K562 (cell line): ENCODE data around the gene TCF19. TPM values are rescaled to one million over a fixed set of nuclear protein-coding genes. Genes with fewer than 3 reads are reported as not detected.

ENCODE experiments used
- ATAC-seq: fragments of 200-7000 bp; cut with Tn5 transposase; 3 replicates; pipeline ENCODE4 v1.9.1; 2020; ENCODE audit warnings: moderate library complexity
- BruUV-seq: library from RNA; stranded (reverse); fragments of 400-500 nt; replicated peaks from 2 replicates; lab custom pipeline; 2021; lab: Mats Ljungman, UMichigan
- CTCF ChIA-PET: fragments of 300-600 bp; formaldehyde crosslinking; extraction: SDS; loops from one replicate; lab custom pipeline; 2021; ENCODE audit warnings: low intra/inter-chr PET ratio; lab: Yijun Ruan, JAX
- POLR2A ChIA-PET: fragments of 300-600, 350-650 bp; sonication (Branson Sonifier 250); formaldehyde crosslinking; extraction: SDS; loops from one replicate; lab custom pipeline; 2021; ENCODE audit warnings: antibody characterized with exemption, inconsistent platforms; lab: Yijun Ruan, JAX
- DNase-seq, 4 experiments: peaks; one replicate each; pipeline versions ENCODE4 v3.0.0 to v3.0.0-alpha.2; 2011 to 2018; ENCODE audit warnings: low spot score in 3 of 4, mixed read lengths in 3 of 4; ENCODE audit errors: extremely low read depth in 1 of 4
- FAIRE-seq: peaks from 2 replicates; lab custom pipeline; 2011; peaks lifted over from hg19 to GRCh38; lab: Jason Lieb, UNC
- H2AFZ ChIP-seq: 2 replicates; pipeline ENCODE4 v1.6.0; 2011; ENCODE audit warnings: low read depth, low read length, control low read depth, inconsistent platforms
- H3K27ac ChIP-seq: fragments of 200-600 bp; 3 replicates; pipeline ENCODE4 v1.8.0; 2011; ENCODE audit warnings: low read depth, mild to moderate bottlenecking, control low read depth, inconsistent platforms, low read length, moderate library complexity, mixed read lengths; ENCODE audit errors: extremely low read depth
- H3K27me3 ChIP-seq, 2 experiments: fragments of 300-600 bp in 1 of 2; 2 replicates in 1 of 2; 3 replicates in 1 of 2; pipeline versions ENCODE4 v1.6.0 to v1.8.0; 2011; ENCODE audit warnings: inconsistent platforms in 2 of 2, low read length in 2 of 2, mild to moderate bottlenecking in 1 of 2, mixed read lengths in 1 of 2, moderate library complexity in 1 of 2; ENCODE audit not compliant: control insufficient read depth in 2 of 2, insufficient read depth in 2 of 2
- H3K36me3 ChIP-seq: fragments of 300-600 bp; 3 replicates; pipeline ENCODE4 v1.8.0; 2011; ENCODE audit warnings: mild to moderate bottlenecking, low read length, inconsistent platforms; ENCODE audit not compliant: control insufficient read depth, insufficient read depth
- H3K4me1 ChIP-seq, 2 experiments: fragments of 200-600 bp in 1 of 2; replicated peaks in 1 of 2; 2 replicates in 1 of 2; 3 replicates in 1 of 2; pipeline versions ENCODE4 v1.5.1 to v1.8.0; 2011; ENCODE audit warnings: inconsistent platforms in 2 of 2, low read length in 2 of 2, mild to moderate bottlenecking in 1 of 2, mixed read lengths in 1 of 2, moderate library complexity in 1 of 2; ENCODE audit not compliant: control insufficient read depth in 2 of 2, insufficient read depth in 2 of 2
- H3K4me2 ChIP-seq: 2 replicates; pipeline ENCODE4 v1.6.1; 2011; ENCODE audit warnings: low read length, control low read depth, inconsistent platforms, mixed read lengths; ENCODE audit not compliant: insufficient read depth
- H3K4me3 ChIP-seq: fragments of 200-600 bp; sonication (generic), shearing (Covaris generic); 2 replicates; pipeline ENCODE4 v1.5.1; 2016; ENCODE audit warnings: control low read depth, inconsistent platforms
- H3K79me2 ChIP-seq: fragments of 200-600 bp; 3 replicates; pipeline ENCODE4 v1.8.0; 2011; ENCODE audit warnings: low read length, inconsistent platforms; ENCODE audit not compliant: control insufficient read depth, insufficient read depth
- H3K9ac ChIP-seq, 2 experiments: 2 replicates each; pipeline versions ENCODE4 v1.6.0 to v1.6.1; 2011; ENCODE audit warnings: low read depth in 2 of 2, low read length in 2 of 2, control low read depth in 1 of 2, inconsistent platforms in 1 of 2, mild to moderate bottlenecking in 1 of 2, mixed read lengths in 1 of 2; ENCODE audit not compliant: insufficient read depth in 1 of 2
- H3K9me1 ChIP-seq: one replicate; pipeline ENCODE4 v1.6.0; 2011; ENCODE audit warnings: inconsistent platforms, mild to moderate bottlenecking, low read length, moderate library complexity; ENCODE audit not compliant: control insufficient read depth, insufficient read depth
- H3K9me3 ChIP-seq: replicated peaks from 2 replicates; pipeline ENCODE4 v1.5.1; 2011; ENCODE audit warnings: low read depth, low read length, inconsistent platforms; ENCODE audit not compliant: control insufficient read depth, insufficient read depth
- H4K20me1 ChIP-seq: replicated peaks from 2 replicates; pipeline ENCODE4 v1.6.1; 2011; ENCODE audit warnings: low read length, inconsistent platforms, mixed read lengths; ENCODE audit not compliant: control insufficient read depth, insufficient read depth
- ATF3 ChIP-seq, 2 experiments: fragments of 450-650 bp in 1 of 2; sonication (generic) in 1 of 2; formaldehyde crosslinking in 1 of 2; IDR thresholded peaks in 1 of 2; conservative IDR thresholded peaks in 1 of 2; 2 replicates each; pipeline versions ENCODE4 v1.6.1 to v1.8.1; 2016 to 2023; ENCODE audit warnings: mild to moderate bottlenecking in 2 of 2, moderate library complexity in 2 of 2, inconsistent platforms in 1 of 2, missing genetic modification reagents in 1 of 2
- FOSL1 ChIP-seq: fragments of 200-800 bp; sonication (Bioruptor generic); conservative IDR thresholded peaks from 2 replicates; pipeline ENCODE4 v1.6.1; 2016; ENCODE audit warnings: missing genetic modification characterization, missing compliant biosample characterization
- L3MBTL2 ChIP-seq: fragments of 450-650 bp; IDR thresholded peaks from 2 replicates; pipeline ENCODE4 v1.6.1; 2016; ENCODE audit warnings: mild to moderate bottlenecking, moderate library complexity
- MLX ChIP-seq, 2 experiments: fragments of 450-650 bp in 1 of 2; sonication (generic) in 1 of 2; formaldehyde crosslinking; conservative IDR thresholded peaks; 2 replicates each; pipeline versions ENCODE4 v1.4.0 to v1.8.1; 2020 to 2022; ENCODE audit warnings: mild to moderate bottlenecking in 1 of 2, missing genetic modification reagents in 1 of 2
- ZNF282 ChIP-seq: sonication (generic); formaldehyde crosslinking; IDR thresholded peaks from 2 replicates; pipeline ENCODE4 v1.8.1; 2023; ENCODE audit warnings: missing genetic modification reagents
- WGBS: fragments of 100-300 bp; shearing (Covaris generic); methylation state at CpG from one replicate; pipeline ENCODE4 v1.1.6; 2016; ENCODE audit warnings: low coverage, mixed read lengths; ENCODE audit not compliant: insufficient coverage; ENCODE audit errors: missing lambda C conversion rate; 5-methylcytosine and 5-hydroxymethylcytosine counted together
- in situ Hi-C: fragments of 300-500 bp; cut with MboI; formaldehyde crosslinking; loops from 4 replicates; pipeline ENCODE4 v1.15.0; 2018; ENCODE audit warnings: inconsistent platforms, mixed read lengths
- intact Hi-C: fragments of 100-400 bp; cut with micrococcal nuclease; formaldehyde crosslinking; loops from 2 replicates; pipeline ENCODE4 v1.14.2; 2022
- polyA plus RNA-seq, 8 experiments: library from polyadenylated mRNA; depleted of rRNA in 4 of 8; stranded (reverse) in 5 of 8; unstranded in 3 of 8; fragments of >200 nt; fragmentation: Nextera tagmentation in 2 of 8; fragmentation: Illumina TruSeq in 1 of 8; extraction: Ambion mirVana in 2 of 8; extraction: Trizol in 1 of 8; gene quantifications; 2 replicates each; pipeline versions ENCODE4 v1.2.1 to v1.2.3, GENCODE V29; 2011 to 2014; ENCODE audit warnings: inconsistent platforms in 1 of 8, missing spikeins in 1 of 8
- total RNA-seq, 7 experiments: library from RNA; depleted of rRNA in 6 of 7; stranded (reverse); fragments of >200 nt in 6 of 7; fragmentation: Illumina TruSeq in 2 of 7; extraction: Trizol in 2 of 7; gene quantifications; 2 replicates each; pipeline versions ENCODE4 v1.2.1 to v1.2.3, GENCODE V29; 2011 to 2021; ENCODE audit warnings: low replicate concordance in 1 of 7

Gene TCF19
- total and polyA plus RNA-seq, 9 of the 15 experiments (the other 6 are each of a cell fraction or from before 2014, with no cell fraction given) = 4.2 to 42.5 (median 25.7) TPM

- 0 out of 2 replicates have a peak within 1 kb of the TSS, but pooled peaks have one; percentile 6 for H2AFZ ChIP-seq
- no peak within 1 kb of the TSS; the same call in 1 of the 2 replicates for H3K4me2 ChIP-seq
- H4K20me1 ChIP-seq = no peaks in the 10 kb centered on the region; the same call in 1 of the 2 replicates
- H3K79me2 ChIP-seq = no peaks in the 10 kb centered on the region
- intact Hi-C loops = no loop called here
- H3K36me3 ChIP-seq = no peaks in the 10 kb centered on the region
- no peak for ATAC-seq
- no peaks in the 10 kb centered on the region for H3K9me3 ChIP-seq
- no peak for FAIRE-seq
- no peak within 1 kb of the TSS for H3K4me3 ChIP-seq
- no TSS peak for BruUV-seq
- no peak within 1 kb of the TSS for H3K27ac ChIP-seq
- in situ Hi-C loops = no loop called here
- H3K9me1 ChIP-seq = no peaks in the 10 kb centered on the region
- no peak for TF ChIP-seq MLX (CRISPR knock-in tag; conservative IDR thresholded peaks at IDR 0.05)
- TF ChIP-seq FOSL1 = 0 out of 2 replicates have a peak, but pooled peaks have one; percentile 42
- no peak for TF ChIP-seq L3MBTL2
- no peak for TF ChIP-seq ZNF282 (CRISPR knock-in tag)
- TF ChIP-seq ATF3 (IDR thresholded peaks at IDR 0.05) = 0 out of 2 replicates have a peak, but pooled peaks have one; percentile 24
- TF ChIP-seq ATF3 (CRISPR knock-in tag; conservative IDR thresholded peaks at IDR 0.05) = no peak
- H3K9ac ChIP-seq = peak within 1 kb of the TSS in 1 of 2 experiments; percentile 37; a peak in 1 of 4 replicates
- no peaks in the 10 kb centered on the region; a peak in 2 of 5 replicates for H3K4me1 ChIP-seq
- 3% methylated on average over 3 of the region's 3 CpGs for WGBS
- ChIA-PET CTCF (interaction anchor here (0.7 kb wide), 1 partner anchor 96 kb away, joined by 3 read pairs; no protein-coding TSS in a partner anchor), POLR2A (interaction anchor here (1.2 to 1.8 kb wide), 2 partner anchors 10 to 21 kb away, joined by 4 to 5 read pairs; no protein-coding TSS in a partner anchor)
- peaks cover 65 to 88% of the 10 kb centered on the region in 2 experiments for H3K27me3 ChIP-seq
- DNase-seq = no peak
These were observed 43.9 kb upstream of the TCF19 start, which contains the start of gene PSORS1C1 for GRCh38 chr6:31114541-31114878. Gene PSORS1C1, plus strand, starts transcription at chr6:31114800. Its CDS starts 14,833 bp downstream, at chr6:31129633.
